AG04450 (cell line): ENCODE results near the gene SLC2A9. TPM values are rescaled to one million over a fixed set of nuclear protein-coding genes. Genes with fewer than 3 reads are reported as not detected.
"Not testable (repeated sequence)": the region's sequence is repeated elsewhere in the genome, so short reads cannot be mapped to it uniquely, and the experiment has no call there.

Experiments
- CTCF ChIA-PET: fragments of 300-600, 350-600 bp; formaldehyde crosslinking; extraction: SDS; loops from one replicate; lab custom pipeline; 2022; ENCODE audit warnings: antibody characterized with exemption, inconsistent platforms; lab: Charles Lee
- POLR2A ChIA-PET: fragments of 350-600 bp; formaldehyde crosslinking; extraction: SDS; loops from one replicate; lab custom pipeline; 2021; ENCODE audit warnings: antibody characterized with exemption, inconsistent platforms; lab: Yijun Ruan, JAX
- DNase-seq: peaks from one replicate; pipeline ENCODE4 v3.0.0-alpha.2; 2011; ENCODE audit warnings: low read depth, low spot score
- H3K27ac ChIP-seq: one replicate; pipeline ENCODE4 v1.5.1; 2012; ENCODE audit warnings: low read depth, low read length, control low read depth
- H3K27me3 ChIP-seq: one replicate; pipeline ENCODE4 v1.6.0; 2012; ENCODE audit warnings: low read length; ENCODE audit not compliant: control insufficient read depth, insufficient read depth
- H3K4me3 ChIP-seq: 2 replicates; pipeline ENCODE4 v1.5.1; 2011; ENCODE audit warnings: mild to moderate bottlenecking, low read depth, low read length, control low read depth
- H3K9me3 ChIP-seq: 2 replicates; pipeline ENCODE4 v1.5.1; 2012; ENCODE audit warnings: low read length; ENCODE audit not compliant: control insufficient read depth, insufficient read depth
- CTCF ChIP-seq: IDR thresholded peaks from 2 replicates; pipeline ENCODE4 v1.5.1; 2011; ENCODE audit warnings: low read depth, low read length, control low read depth, inconsistent platforms
- polyA plus RNA-seq: library from polyadenylated mRNA; depleted of rRNA; stranded (reverse); fragments of >200 nt; gene quantifications from 2 replicates; pipeline ENCODE4 v1.2.3, GENCODE V29; 2011

Gene SLC2A9
- polyA plus RNA-seq, 1 experiment: 2.4 TPM

GRCh38 chr4:9804918-9805317 lies 216.4 kb downstream of the SLC2A9 start:
- POLR2A ChIA-PET: no interaction called here
- Histone ChIP-seq H3K27me3 (no peaks in the 10 kb centered on the region), H3K9me3 (peaks cover 49% of the 10 kb centered on the region), H3K27ac (no peak overlapping the region), H3K4me3 (no peak overlapping the region)
- DNase-seq: no peak
- TF ChIP-seq CTCF: no peak
- CTCF ChIA-PET: no interaction called here

- H3K4me3 ChIP-seq: no peak overlapping the region
- TF ChIP-seq CTCF: no peak
- ChIA-PET CTCF (no interaction called here), POLR2A (no interaction called here)
- H3K9me3 ChIP-seq: peaks cover 30% of the 10 kb centered on the region
- H3K27ac ChIP-seq: no peak overlapping the region
- no peak for DNase-seq
- H3K27me3 ChIP-seq: no peaks in the 10 kb centered on the region
Observed at GRCh38 chr4:9800848-9801247, 220.4 kb downstream of the SLC2A9 start.

- CTCF ChIA-PET, H3K4me3 ChIP-seq, POLR2A ChIA-PET, H3K27ac ChIP-seq, H3K27me3 ChIP-seq, DNase-seq: not testable (repeated sequence)
- H3K9me3 ChIP-seq: peaks cover 20% of the 10 kb centered on the region; the same call in 1 of the 2 replicates
Observed at GRCh38 chr4:9796641-9797040, 224.7 kb downstream of the SLC2A9 start.

- Histone ChIP-seq H3K27me3 (no peaks in the 10 kb centered on the region), H3K4me3 (no peak overlapping the region), H3K27ac (no peak overlapping the region), H3K9me3 (peaks cover 13% of the 10 kb centered on the region; the same call in 1 of the 2 replicates)
- ChIA-PET CTCF (no interaction called here), POLR2A (no interaction called here)
- no peak for TF ChIP-seq CTCF
- no peak for DNase-seq
Observed at GRCh38 chr4:9792381-9792780, 228.9 kb downstream of the SLC2A9 start.

- H3K27ac ChIP-seq, CTCF ChIA-PET, POLR2A ChIA-PET, DNase-seq, H3K27me3 ChIP-seq, H3K4me3 ChIP-seq: not testable (repeated sequence)
- H3K9me3 ChIP-seq: peaks cover 25% of the 10 kb centered on the region
Observed at GRCh38 chr4:9785891-9786290, 235.4 kb downstream of the SLC2A9 start.

GRCh38 chr4:9782136-9782436 lies 239.2 kb downstream of the SLC2A9 start:
- ChIA-PET POLR2A (no interaction called here), CTCF (no interaction called here)
- no peak for TF ChIP-seq CTCF
- Histone ChIP-seq H3K4me3 (no peak overlapping the region), H3K9me3 (peaks cover 32% of the 10 kb centered on the region), H3K27me3 (no peaks in the 10 kb centered on the region), H3K27ac (no peak overlapping the region)
- no peak for DNase-seq
